Nasal cavity respiratory epithelium epithelial cell of viscerocranial mucosa (primary cell): ENCODE data around the gene KSR1. TPM values are rescaled to one million over a fixed set of nuclear protein-coding genes. Genes with fewer than 3 reads are reported as not detected.

Experiments used
- total RNA-seq: library from RNA; depleted of rRNA; stranded (reverse); fragments of >200 nt; gene quantifications from 2 replicates; pipeline ENCODE4 v1.2.3, GENCODE V29; 2014

KSR1 gene
- 1.0 and 9.5 TPM in 2 replicates for total RNA-seq

GRCh38 chr17:27455914-27456680, at the start of gene KSR1:
Gene KSR1, plus strand, starts transcription at chr17:27456448. Its CDS starts 196 bp downstream, at chr17:27456644.

GRCh38 chr17:27630607-27631410, 174.6 kb downstream of the KSR1 start, which contains the start of gene LGALS9:
Gene LGALS9, plus strand, starts transcription at chr17:27631188. Its CDS starts 78 bp downstream, at chr17:27631266.

Other genes with a start within 250 kb of the KSR1 start
- gene WSB1, start 162.3 kb upstream of the KSR1 start, total RNA-seq, result 217 and 299 TPM in 2 replicates
- 0.34 and 1.5 TPM in 2 replicates for gene LGALS9, start 174.7 kb downstream of the KSR1 start, total RNA-seq